Breast epithelium (tissue), 4 donors: ENCODE data around the gene ATP5ME. TPM values are rescaled to one million over a fixed set of nuclear protein-coding genes. Genes with fewer than 3 reads are reported as not detected.
"Not testable (repeated sequence)": the region's sequence is repeated elsewhere in the genome, so short reads cannot be mapped to it uniquely, and the experiment has no call there.

Experiments used
- DNase-seq, 2 donors: peaks; one replicate each; pipeline ENCODE4 v3.0.0-alpha.2; 2019; ENCODE audit warnings: low spot score in 2 of 2
- H3K27ac ChIP-seq, 2 donors: fragments of 200-600 bp; sonication (generic) in 1 of 2; one replicate each; pipeline ENCODE4 v1.5.1; 2016 to 2019; ENCODE audit warnings: mild to moderate bottlenecking in 1 of 2
- H3K27me3 ChIP-seq, 2 donors: fragments of 200-600 bp; sonication (generic) in 1 of 2; one replicate each; pipeline versions ENCODE4 v1.5.1 to v1.6.0; 2017 to 2019; ENCODE audit warnings: control low read depth in 1 of 2, mild to moderate bottlenecking in 1 of 2
- H3K36me3 ChIP-seq: fragments of 200-600 bp; one replicate; pipeline ENCODE4 v1.5.1; 2019
- H3K4me1 ChIP-seq, 2 donors: fragments of 200-600 bp; sonication (generic); one replicate each; pipeline ENCODE4 v1.5.1; 2016 to 2019; ENCODE audit warnings: control low read depth in 1 of 2
- H3K4me3 ChIP-seq, 3 donors: fragments of 200-600 bp; sonication (generic); 1 replicate in 2 of 3; 2 replicates in 1 of 3; pipeline ENCODE4 v1.5.1; 2016 to 2019; ENCODE audit warnings: mild to moderate bottlenecking in 3 of 3, moderate library complexity in 2 of 3
- H3K9me3 ChIP-seq, 2 donors: fragments of 200-600 bp; sonication (generic) in 1 of 2; one replicate each; pipeline ENCODE4 v1.5.1; 2016 to 2019; ENCODE audit warnings: control low read depth in 1 of 2
- POLR2A ChIP-seq: fragments of 450-650 bp; IDR thresholded peaks from one replicate; pipeline ENCODE4 v1.6.1; 2016; ENCODE audit warnings: antibody characterized with exemption, mild to moderate bottlenecking, moderate library complexity
- POLR2AphosphoS5 ChIP-seq, 3 donors: sonication (generic); formaldehyde crosslinking; IDR thresholded peaks; one replicate each; pipeline ENCODE4 v1.6.1; 2017; ENCODE audit warnings: antibody characterized with exemption in 3 of 3
- intact Hi-C: fragments of 100-400 bp; cut with DNase I; formaldehyde crosslinking; loops from one replicate; pipeline ENCODE4 v1.15.1; 2023; ENCODE audit warnings: low total_unique reads
- total RNA-seq, 3 donors: library from RNA; depleted of rRNA; stranded (reverse); fragments of >200 nt; gene quantifications; one replicate each; pipeline ENCODE4 v1.1.0, GENCODE V29; 2016
- TF ChIP-seq, protein P1 (sequence below), 3 donors: fragments of 450-650 bp; IDR thresholded peaks; one replicate each; pipeline ENCODE4 v1.5.1; 2016 to 2017; ENCODE audit warnings: antibody characterized with exemption in 3 of 3, mild to moderate bottlenecking in 3 of 3, moderate library complexity in 3 of 3

Gene ATP5ME
- total RNA-seq, 3 donors from 2014 or later: 108 to 179 (median 128) TPM

- Histone ChIP-seq H3K4me1 (peaks cover 0 to 7% of the 10 kb centered on the region in 2 donors), H3K4me3 (peak overlapping the region in 2 of 3 donors; percentile 18 to 39), H3K36me3 (no peaks in the 10 kb centered on the region), H3K27ac (no peak overlapping the region), H3K27me3 (no peaks in the 10 kb centered on the region), H3K9me3 (no peaks in the 10 kb centered on the region)
- intact Hi-C loops: no loop called here
- TF ChIP-seq, protein P1, sequence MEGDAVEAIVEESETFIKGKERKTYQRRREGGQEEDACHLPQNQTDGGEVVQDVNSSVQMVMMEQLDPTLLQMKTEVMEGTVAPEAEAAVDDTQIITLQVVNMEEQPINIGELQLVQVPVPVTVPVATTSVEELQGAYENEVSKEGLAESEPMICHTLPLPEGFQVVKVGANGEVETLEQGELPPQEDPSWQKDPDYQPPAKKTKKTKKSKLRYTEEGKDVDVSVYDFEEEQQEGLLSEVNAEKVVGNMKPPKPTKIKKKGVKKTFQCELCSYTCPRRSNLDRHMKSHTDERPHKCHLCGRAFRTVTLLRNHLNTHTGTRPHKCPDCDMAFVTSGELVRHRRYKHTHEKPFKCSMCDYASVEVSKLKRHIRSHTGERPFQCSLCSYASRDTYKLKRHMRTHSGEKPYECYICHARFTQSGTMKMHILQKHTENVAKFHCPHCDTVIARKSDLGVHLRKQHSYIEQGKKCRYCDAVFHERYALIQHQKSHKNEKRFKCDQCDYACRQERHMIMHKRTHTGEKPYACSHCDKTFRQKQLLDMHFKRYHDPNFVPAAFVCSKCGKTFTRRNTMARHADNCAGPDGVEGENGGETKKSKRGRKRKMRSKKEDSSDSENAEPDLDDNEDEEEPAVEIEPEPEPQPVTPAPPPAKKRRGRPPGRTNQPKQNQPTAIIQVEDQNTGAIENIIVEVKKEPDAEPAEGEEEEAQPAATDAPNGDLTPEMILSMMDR (IDR thresholded peaks at IDR 0.05): no peak
- no peak for TF ChIP-seq POLR2A
- no peak for TF ChIP-seq POLR2AphosphoS5 (IDR thresholded peaks at IDR 0.05)
- no peak for DNase-seq
Measured at GRCh38 chr4:707929-708630, 34.0 kb upstream of the ATP5ME start.

DNA sequence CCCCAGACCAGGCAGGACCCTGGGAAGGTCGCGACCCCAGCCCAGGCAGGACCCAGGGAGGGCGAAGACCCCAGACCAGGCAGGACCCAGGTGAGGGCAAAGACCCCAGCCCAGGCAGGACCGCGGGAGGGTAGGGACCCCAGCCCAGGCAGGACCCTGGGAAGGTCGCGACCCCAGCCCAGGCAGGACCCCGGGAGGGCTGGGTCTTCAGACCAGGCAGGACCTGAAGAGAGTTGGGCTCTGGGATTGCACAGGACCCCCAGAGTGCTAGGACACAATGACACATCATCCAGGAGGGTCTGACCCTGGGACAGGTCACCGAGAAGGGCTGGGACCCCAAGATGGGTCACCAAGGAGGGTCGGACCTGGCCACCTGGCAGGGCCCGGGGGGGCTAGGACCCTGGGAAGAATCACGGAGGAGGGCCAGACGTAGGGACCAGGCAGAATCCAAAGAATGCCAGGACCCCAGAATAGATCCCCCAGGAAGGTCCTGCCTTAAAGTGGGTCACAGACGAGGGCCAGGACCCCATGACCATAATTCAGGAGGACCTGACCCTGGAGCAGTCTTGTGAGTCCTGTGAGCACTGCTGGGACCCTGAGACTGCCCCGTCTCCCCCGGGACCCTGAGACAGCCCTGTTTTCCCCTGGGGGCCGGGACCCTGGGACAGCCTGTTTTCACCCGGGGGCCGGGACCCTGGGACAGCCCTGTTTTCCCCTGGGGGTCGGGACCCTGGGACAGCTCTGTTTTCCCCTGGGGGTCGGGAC lies 32.9 kb upstream of the ATP5ME start:
- H3K4me3 ChIP-seq: peak overlapping the region; percentile 86 to 98 (median 91)
- H3K9me3 ChIP-seq: no peaks in the 10 kb centered on the region
- H3K27me3 ChIP-seq: no peaks in the 10 kb centered on the region
- TF ChIP-seq, protein P1 (IDR thresholded peaks at IDR 0.05): no peak
- TF ChIP-seq POLR2AphosphoS5 (IDR thresholded peaks at IDR 0.05) (no peak), POLR2A (no peak)
- peaks cover 0 to 7% of the 10 kb centered on the region in 2 donors for H3K4me1 ChIP-seq
- H3K27ac ChIP-seq: peak overlapping the region; percentile 25 to 48
- no peak for DNase-seq
- intact Hi-C loops: no loop called here
- no peaks in the 10 kb centered on the region for H3K36me3 ChIP-seq

- H3K36me3 ChIP-seq, intact Hi-C loops, H3K4me1 ChIP-seq, H3K27me3 ChIP-seq, H3K9me3 ChIP-seq, DNase-seq: not testable (repeated sequence)
- H3K4me3 ChIP-seq: peak overlapping the region; percentile 86 to 98 (median 91)
- peak overlapping the region; percentile 86 to 89 for H3K27ac ChIP-seq
Measured at GRCh38 chr4:706083-706633, 32.1 kb upstream of the ATP5ME start.

- H3K27me3 ChIP-seq: no peaks in the 10 kb centered on the region
- peak; percentile 93 to 98 for DNase-seq
- peaks cover 0 to 7% of the 10 kb centered on the region in 2 donors for H3K4me1 ChIP-seq
- peak within 1 kb of the TSS; percentile 86 to 89 for H3K27ac ChIP-seq
- H3K9me3 ChIP-seq: no peaks in the 10 kb centered on the region
- no peaks in the 10 kb centered on the region for H3K36me3 ChIP-seq
- TF ChIP-seq POLR2A (no peak), POLR2AphosphoS5 (IDR thresholded peaks at IDR 0.05) (peak; percentile 21 to 71 (median 59))
- intact Hi-C loops: no loop called here
- peak within 1 kb of the TSS; percentile 86 to 98 (median 91) for H3K4me3 ChIP-seq
Measured at GRCh38 chr4:705278-706082, 31.4 kb upstream of the ATP5ME start, which contains the start of gene PCGF3. TSS of gene PCGF3 (plus strand) at chr4:705832. CDS start at chr4:733681, 27,849 bp downstream.

- no peaks in the 10 kb centered on the region for H3K27me3 ChIP-seq
- H3K36me3 ChIP-seq: no peaks in the 10 kb centered on the region
- intact Hi-C loops: no loop called here
- DNase-seq: no peak
- no peaks in the 10 kb centered on the region for H3K9me3 ChIP-seq
- peak overlapping the region; percentile 86 to 89 for H3K27ac ChIP-seq
- TF ChIP-seq, protein P1 (IDR thresholded peaks at IDR 0.05): no peak
- TF ChIP-seq POLR2AphosphoS5 (IDR thresholded peaks at IDR 0.05) (no peak), POLR2A (no peak)
- peak overlapping the region; percentile 86 to 98 (median 91) for H3K4me3 ChIP-seq
- H3K4me1 ChIP-seq: peaks cover 0 to 7% of the 10 kb centered on the region in 2 donors
Measured at GRCh38 chr4:704971-705277, 30.8 kb upstream of the ATP5ME start.
